H9 (cell line): ENCODE results near the gene LIMK2. TPM values are rescaled to one million over a fixed set of nuclear protein-coding genes. Genes with fewer than 3 reads are reported as not detected.

Experiments used
- DNase-seq: peaks from one replicate; pipeline ENCODE4 v3.0.0-alpha.2; 2017
- H2AFZ ChIP-seq: one replicate; pipeline ENCODE4 v1.6.1; 2013; ENCODE audit warnings: mild to moderate bottlenecking, low read length, control low read depth, moderate library complexity
- H2AK5ac ChIP-seq: 2 replicates; pipeline ENCODE4 v1.6.1; 2013; ENCODE audit warnings: low read length, control low read depth, mixed read lengths; ENCODE audit not compliant: insufficient read length
- H2BK120ac ChIP-seq: one replicate; pipeline ENCODE4 v1.6.1; 2013; ENCODE audit warnings: low read depth, mild to moderate bottlenecking, low read length, control low read depth, inconsistent platforms; ENCODE audit not compliant: poor library complexity, severe bottlenecking
- H2BK12ac ChIP-seq: 2 replicates; pipeline ENCODE4 v1.6.1; 2013; ENCODE audit warnings: low read length, control low read depth, mixed read lengths, low read depth; ENCODE audit not compliant: insufficient read length
- H2BK15ac ChIP-seq: 2 replicates; pipeline ENCODE4 v1.6.1; 2013; ENCODE audit warnings: low read depth, low read length, control low read depth
- H2BK20ac ChIP-seq: one replicate; pipeline ENCODE4 v1.6.1; 2013; ENCODE audit warnings: low read depth, mild to moderate bottlenecking, low read length, control low read depth, inconsistent platforms; ENCODE audit not compliant: poor library complexity, severe bottlenecking
- H2BK5ac ChIP-seq: 2 replicates; pipeline ENCODE4 v1.6.1; 2013; ENCODE audit warnings: low read length, control low read depth, mixed read lengths; ENCODE audit not compliant: insufficient read length
- H3K14ac ChIP-seq: 2 replicates; pipeline ENCODE4 v1.6.1; 2013; ENCODE audit warnings: low read length, control low read depth; ENCODE audit not compliant: insufficient read depth
- H3K18ac ChIP-seq: 2 replicates; pipeline ENCODE4 v1.6.1; 2013; ENCODE audit warnings: low read depth, mild to moderate bottlenecking, mixed read lengths, low read length, control low read depth; ENCODE audit not compliant: insufficient read length
- H3K23ac ChIP-seq: 2 replicates; pipeline ENCODE4 v1.6.1; 2013; ENCODE audit warnings: low read length, control low read depth, mixed read lengths, low read depth; ENCODE audit not compliant: insufficient read length
- H3K23me2 ChIP-seq: 2 replicates; pipeline ENCODE4 v1.6.1; 2013; ENCODE audit warnings: low read depth, mild to moderate bottlenecking, mixed read lengths, low read length, control low read depth; ENCODE audit not compliant: insufficient read length, poor library complexity, severe bottlenecking
- H3K27ac ChIP-seq: 2 replicates; pipeline ENCODE4 v1.5.1; 2013; ENCODE audit warnings: low read length, control low read depth, mixed read lengths, low read depth; ENCODE audit not compliant: insufficient read length
- H3K27me3 ChIP-seq: 2 replicates; pipeline ENCODE4 v1.6.1; 2013; ENCODE audit warnings: low read length, control low read depth, inconsistent platforms; ENCODE audit not compliant: insufficient read depth
- H3K4ac ChIP-seq: 2 replicates; pipeline ENCODE4 v1.6.1; 2013; ENCODE audit warnings: low read depth, mild to moderate bottlenecking, control low read depth, inconsistent platforms, low read length, moderate library complexity
- H3K4me1 ChIP-seq: 2 replicates; pipeline ENCODE4 v1.6.1; 2013; ENCODE audit warnings: low read length, control low read depth, inconsistent platforms; ENCODE audit not compliant: insufficient read depth
- H3K4me2 ChIP-seq: 2 replicates; pipeline ENCODE4 v1.6.1; 2013; ENCODE audit warnings: low read length, control low read depth, mixed read lengths; ENCODE audit not compliant: insufficient read length, insufficient read depth
- H3K56ac ChIP-seq: 2 replicates; pipeline ENCODE4 v1.6.1; 2013; ENCODE audit warnings: low read depth, mild to moderate bottlenecking, mixed read lengths, low read length, control low read depth; ENCODE audit not compliant: insufficient read length
- H3K79me1 ChIP-seq: 2 replicates; pipeline ENCODE4 v1.6.1; 2013; ENCODE audit warnings: low read depth, mild to moderate bottlenecking, moderate library complexity, low read length, control low read depth, inconsistent platforms; ENCODE audit not compliant: insufficient read depth, poor library complexity, severe bottlenecking
- H3K79me2 ChIP-seq: 2 replicates; pipeline ENCODE4 v1.6.1; 2013; ENCODE audit warnings: low read length, control low read depth, inconsistent platforms; ENCODE audit not compliant: insufficient read depth
- H3K9ac ChIP-seq: 2 replicates; pipeline ENCODE4 v1.6.1; 2013; ENCODE audit warnings: low read length, control low read depth, mixed read lengths; ENCODE audit not compliant: insufficient read length; ENCODE audit errors: extremely low read depth
- H3K9me3 ChIP-seq: one replicate; pipeline ENCODE4 v1.6.1; 2013; ENCODE audit warnings: low read depth, low read length, inconsistent platforms; ENCODE audit not compliant: control insufficient read depth
- H3T11ph ChIP-seq: one replicate; pipeline ENCODE4 v1.6.1; 2013; ENCODE audit warnings: mild to moderate bottlenecking, low read length, control low read depth, inconsistent platforms
- H4K20me1 ChIP-seq: one replicate; pipeline ENCODE4 v1.6.1; 2013; ENCODE audit not compliant: control insufficient read depth, insufficient read length, insufficient read depth
- H4K5ac ChIP-seq: 2 replicates; pipeline ENCODE4 v1.6.1; 2013; ENCODE audit warnings: low read depth, mild to moderate bottlenecking, mixed read lengths, low read length, control low read depth; ENCODE audit not compliant: insufficient read length
- H4K8ac ChIP-seq: replicated peaks from 2 replicates; pipeline ENCODE4 v1.6.1; 2013; ENCODE audit warnings: low read length, control low read depth, mixed read lengths, low read depth; ENCODE audit not compliant: insufficient read length
- H4K91ac ChIP-seq: 2 replicates; pipeline ENCODE4 v1.6.1; 2013; ENCODE audit warnings: low read depth, mild to moderate bottlenecking, moderate library complexity, mixed read lengths, low read length, control low read depth; ENCODE audit not compliant: insufficient read length
- H3K27ac Mint-ChIP-seq, 3 experiments: 2 replicates in 2 of 3; 3 replicates in 1 of 3; pipeline ENCODE4 v1.8.0; 2020 to 2021; ENCODE audit warnings: mixed read lengths in 3 of 3, mild to moderate bottlenecking in 1 of 3, moderate library complexity in 1 of 3
- H3K27me3 Mint-ChIP-seq: 2 replicates; pipeline ENCODE4 v1.8.0; 2021; ENCODE audit warnings: low read depth, mild to moderate bottlenecking, moderate library complexity, mixed read lengths
- H3K36me3 Mint-ChIP-seq, 3 experiments: 2 replicates in 2 of 3; 3 replicates in 1 of 3; pipeline ENCODE4 v1.8.0; 2020 to 2021; ENCODE audit warnings: low read depth in 3 of 3, mixed read lengths in 3 of 3; ENCODE audit not compliant: insufficient read depth in 1 of 3
- H3K4me1 Mint-ChIP-seq, 2 experiments: 2 replicates each; pipeline ENCODE4 v1.8.0; 2020; ENCODE audit warnings: mixed read lengths in 2 of 2
- H3K4me3 Mint-ChIP-seq, 2 experiments: 2 replicates in 1 of 2; 3 replicates in 1 of 2; pipeline ENCODE4 v1.8.0; 2020 to 2021; ENCODE audit warnings: mild to moderate bottlenecking in 2 of 2, mixed read lengths in 2 of 2, moderate library complexity in 1 of 2
- H3K9me3 Mint-ChIP-seq, 2 experiments: 2 replicates in 1 of 2; 3 replicates in 1 of 2; pipeline ENCODE4 v1.8.0; 2020; ENCODE audit warnings: mild to moderate bottlenecking in 2 of 2, mixed read lengths in 2 of 2, moderate library complexity in 1 of 2
- CTCF ChIP-seq: fragments of 200-600 bp; sonication (generic); conservative IDR thresholded peaks from 3 replicates; pipeline ENCODE4 v1.8.0; 2021; ENCODE audit warnings: antibody characterized with exemption, mild to moderate bottlenecking
- WGBS: extraction: QIAGEN DNeasy Blood & Tissue Kit; methylation state at CpG from one replicate; pipeline ENCODE4 v1.1.7; 2013; ENCODE audit warnings: missing lambda C conversion rate, low lambda C conversion rate, mixed read lengths; ENCODE audit not compliant: insufficient read length; ENCODE audit errors: extremely low coverage; 5-methylcytosine and 5-hydroxymethylcytosine counted together
- total RNA-seq: library from RNA; stranded (reverse); gene quantifications from 2 replicates; pipeline ENCODE4 v1.2.1, GENCODE V29; 2021

LIMK2 gene
- total RNA-seq, 1 experiment from 2014 or later: 51.3 TPM

GRCh38 chr22:31244046-31244942 lies 32.2 kb downstream of the LIMK2 start:
- Histone ChIP-seq H2BK12ac (no peak overlapping the region), H3K4me1 (peaks cover 7% of the 10 kb centered on the region; the same call in 1 of the 2 replicates), H2BK120ac (no peak overlapping the region), H3K79me1 (no peaks in the 10 kb centered on the region), H3T11ph (no peak overlapping the region), H4K5ac (no peak overlapping the region), H3K27ac (no peak overlapping the region), H3K9ac (no peak overlapping the region), H3K56ac (no peak overlapping the region), H3K4ac (no peak overlapping the region), H4K20me1 (no peaks in the 10 kb centered on the region), H2BK15ac (no peak overlapping the region), H4K8ac (no peak overlapping the region), H3K14ac (no peak overlapping the region), H3K23ac (no peak overlapping the region), H2BK5ac (no peak overlapping the region), H3K9me3 (no peaks in the 10 kb centered on the region), H2AK5ac (no peak overlapping the region), H3K4me2 (peak overlapping the region; percentile 13), H3K23me2 (no peaks in the 10 kb centered on the region), H4K91ac (no peak overlapping the region), H2AFZ (no peak overlapping the region), H3K18ac (no peak overlapping the region), H3K79me2 (no peaks in the 10 kb centered on the region), H3K27me3 (no peaks in the 10 kb centered on the region), H2BK20ac (no peak overlapping the region)
- no peak overlapping the region for H3K4me3 Mint-ChIP-seq
- no CpG with 5 or more reads among the region's 9 CpGs for WGBS
- no peaks in the 10 kb centered on the region for H3K9me3 Mint-ChIP-seq
- H3K4me1 Mint-ChIP-seq: peaks cover 47 to 53% of the 10 kb centered on the region in 2 experiments
- H3K27ac Mint-ChIP-seq: peak overlapping the region; percentile 37 to 91 (median 77); a peak in 4 of 7 replicates
- no peak for TF ChIP-seq CTCF
- peaks cover 0 to 4% (median 4%) of the 10 kb centered on the region in 3 experiments; a peak in 4 of 7 replicates for H3K36me3 Mint-ChIP-seq
- H3K27me3 Mint-ChIP-seq: no peaks in the 10 kb centered on the region; the same call in 1 of the 2 replicates
- peak; percentile 83 for DNase-seq
